Dermis blood vessel endothelial cell (primary cell): ENCODE measurements around the gene MED17. TPM values are rescaled to one million over a fixed set of nuclear protein-coding genes. Genes with fewer than 3 reads are reported as not detected.
"Not testable (repeated sequence)": the region's sequence is repeated elsewhere in the genome, so short reads cannot be mapped to it uniquely, and the experiment has no call there.

Experiments used
- DNase-seq: peaks from one replicate; pipeline ENCODE4 v3.0.0; 2010
- total RNA-seq: library from RNA; depleted of rRNA; stranded (reverse); fragments of >200 nt; gene quantifications from 2 replicates; pipeline ENCODE4 v1.2.3, GENCODE V29; 2014

Gene MED17, protein sequence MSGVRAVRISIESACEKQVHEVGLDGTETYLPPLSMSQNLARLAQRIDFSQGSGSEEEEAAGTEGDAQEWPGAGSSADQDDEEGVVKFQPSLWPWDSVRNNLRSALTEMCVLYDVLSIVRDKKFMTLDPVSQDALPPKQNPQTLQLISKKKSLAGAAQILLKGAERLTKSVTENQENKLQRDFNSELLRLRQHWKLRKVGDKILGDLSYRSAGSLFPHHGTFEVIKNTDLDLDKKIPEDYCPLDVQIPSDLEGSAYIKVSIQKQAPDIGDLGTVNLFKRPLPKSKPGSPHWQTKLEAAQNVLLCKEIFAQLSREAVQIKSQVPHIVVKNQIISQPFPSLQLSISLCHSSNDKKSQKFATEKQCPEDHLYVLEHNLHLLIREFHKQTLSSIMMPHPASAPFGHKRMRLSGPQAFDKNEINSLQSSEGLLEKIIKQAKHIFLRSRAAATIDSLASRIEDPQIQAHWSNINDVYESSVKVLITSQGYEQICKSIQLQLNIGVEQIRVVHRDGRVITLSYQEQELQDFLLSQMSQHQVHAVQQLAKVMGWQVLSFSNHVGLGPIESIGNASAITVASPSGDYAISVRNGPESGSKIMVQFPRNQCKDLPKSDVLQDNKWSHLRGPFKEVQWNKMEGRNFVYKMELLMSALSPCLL
- 36.4 and 36.8 TPM in 2 replicates for total RNA-seq

DNA sequence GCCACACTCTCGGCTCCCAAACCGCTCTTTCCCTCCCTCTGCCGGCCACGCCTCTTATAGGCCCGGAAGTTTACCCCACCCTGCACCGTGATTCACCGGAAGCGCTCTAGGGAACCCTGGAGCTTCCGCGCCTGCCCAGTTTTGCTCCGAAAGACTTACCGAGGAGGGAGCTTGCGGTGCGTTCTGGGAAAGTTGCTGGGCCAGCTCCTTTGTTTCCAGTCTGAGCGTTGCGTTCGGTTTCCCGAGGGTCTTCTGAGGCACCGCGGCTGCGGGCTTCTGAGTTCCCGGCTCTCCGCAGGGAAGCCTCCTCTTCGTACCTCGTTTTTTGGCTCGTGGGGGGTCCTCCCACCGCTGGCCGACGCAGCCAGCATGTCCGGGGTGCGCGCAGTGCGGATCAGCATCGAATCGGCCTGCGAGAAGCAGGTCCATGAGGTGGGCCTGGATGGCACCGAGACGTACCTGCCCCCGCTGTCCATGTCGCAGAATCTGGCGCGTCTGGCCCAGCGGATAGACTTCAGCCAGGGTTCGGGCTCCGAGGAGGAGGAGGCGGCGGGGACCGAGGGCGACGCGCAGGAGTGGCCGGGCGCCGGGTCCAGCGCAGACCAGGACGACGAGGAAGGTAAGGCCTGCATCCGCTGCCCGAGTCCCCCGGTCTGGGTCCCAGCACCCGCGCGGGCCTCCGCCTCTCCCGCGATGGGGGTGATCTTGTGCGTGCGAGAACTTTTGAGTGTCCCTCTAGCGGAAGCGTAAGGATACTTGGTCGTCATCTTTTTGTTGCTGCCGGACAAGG lies at the start of gene MED17:
Gene MED17 (plus strand): TSS at position 138 of the 790 bp plus-strand sequence. CDS start 232 bp downstream, at position 370.
- peak; percentile 94 for DNase-seq

DNA sequence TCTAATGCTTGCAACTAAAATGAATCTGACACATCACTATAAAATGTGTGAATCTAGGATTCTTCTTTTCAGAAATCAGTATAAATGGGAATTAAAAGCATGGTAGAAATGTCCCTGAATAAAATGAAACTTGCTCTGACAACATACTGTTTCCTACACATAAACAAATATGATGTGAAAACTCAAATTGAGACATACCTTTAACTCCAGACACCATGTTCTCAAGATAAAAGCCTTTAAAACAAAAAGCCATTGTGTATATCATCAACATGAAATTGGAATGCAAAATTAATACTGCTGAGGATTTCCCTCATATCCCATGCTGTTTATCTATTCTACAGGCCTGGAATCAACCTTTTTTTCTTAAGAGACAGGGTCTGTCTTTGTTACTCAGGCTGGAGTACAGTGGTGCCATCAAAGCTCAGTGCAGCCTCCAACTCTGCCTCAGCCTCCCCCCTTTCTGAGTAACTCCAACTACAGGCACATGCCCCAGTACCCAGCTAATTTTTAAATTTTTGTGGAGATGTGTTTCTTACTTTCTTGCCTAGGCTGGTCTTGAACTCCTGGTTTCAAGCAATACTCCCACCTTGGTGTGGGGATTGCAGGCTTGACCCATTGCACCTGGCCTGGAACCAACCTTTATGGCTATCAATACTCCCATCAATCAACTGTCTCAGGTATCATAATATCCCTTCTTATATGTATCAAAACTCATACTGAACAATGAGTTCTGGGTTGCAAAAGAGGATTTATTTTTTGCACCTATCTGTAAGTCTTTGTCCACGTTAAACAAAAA lies 49.5 kb upstream of the MED17 start:
- DNase-seq: no peak

DNA sequence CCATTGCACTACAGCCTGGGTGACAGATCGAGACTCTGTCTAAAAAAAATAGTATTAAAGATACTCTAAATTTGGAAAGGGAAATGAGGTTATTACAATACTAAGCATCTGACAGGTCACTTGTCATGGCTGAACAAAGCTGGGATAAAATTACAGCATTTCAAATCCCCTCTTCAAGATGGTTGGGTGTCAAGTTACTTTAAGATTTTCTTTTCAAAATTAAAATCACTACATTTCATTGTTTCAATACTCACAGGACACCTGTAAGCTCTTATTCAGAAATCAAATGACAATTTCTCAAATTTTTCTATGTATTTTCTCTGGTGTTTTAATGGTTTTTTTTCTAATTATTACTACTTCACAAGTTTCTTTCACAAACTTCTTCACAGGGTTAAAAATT lies 48.5 kb upstream of the MED17 start:
- no peak for DNase-seq

DNA sequence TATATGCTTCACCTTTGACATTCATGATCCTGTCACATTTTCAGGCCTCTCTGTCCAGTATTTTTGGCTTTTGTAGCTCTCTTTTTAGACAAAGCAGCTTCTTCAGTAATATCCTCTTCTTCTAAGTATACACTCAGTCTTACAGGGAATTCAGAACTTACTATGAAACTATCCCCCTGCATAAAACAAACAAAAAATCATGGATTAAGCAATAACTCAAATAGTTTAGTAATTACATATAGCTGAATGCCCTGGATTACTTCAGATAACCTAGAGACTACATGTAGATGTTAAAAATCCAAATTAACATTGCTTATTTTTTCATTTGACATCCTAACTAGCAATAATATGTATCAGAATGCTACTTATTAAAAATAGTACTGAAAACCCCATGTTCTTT lies 48.0 kb upstream of the MED17 start:
- no peak for DNase-seq

DNA sequence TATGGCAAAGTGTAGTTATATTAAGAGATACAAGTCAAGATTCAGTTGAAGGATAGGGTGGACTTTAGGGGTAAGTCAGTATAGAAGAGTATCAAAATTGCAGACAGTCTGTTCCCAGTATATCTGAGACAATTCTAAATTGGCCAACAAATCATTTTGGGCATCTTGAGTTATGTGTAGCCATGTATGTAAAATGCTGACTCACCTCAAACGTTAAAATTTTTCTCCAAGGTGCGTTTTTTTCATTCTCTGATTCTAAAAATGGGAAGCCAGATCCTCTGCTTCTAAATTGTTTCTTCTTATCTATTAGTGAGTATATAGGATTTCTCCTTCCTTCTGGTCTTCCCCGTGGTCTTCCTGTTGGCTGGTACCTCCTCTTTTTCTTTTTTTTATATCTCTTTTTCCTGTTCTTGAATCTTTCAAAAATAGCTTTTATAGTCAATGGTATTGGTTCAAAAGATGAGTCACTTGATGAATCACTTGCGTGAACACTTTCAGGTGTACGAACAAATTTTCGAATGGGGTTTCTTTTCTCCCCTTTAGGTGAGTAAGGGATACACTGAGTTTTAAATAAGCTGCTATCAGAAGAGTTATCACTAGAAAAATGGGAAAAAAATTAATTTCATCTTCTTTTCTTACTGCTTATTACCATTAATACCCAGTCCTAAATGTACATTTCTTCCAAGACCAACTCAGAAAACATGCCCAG lies 46.0 kb upstream of the MED17 start:
- peak; percentile 33 for DNase-seq

DNA sequence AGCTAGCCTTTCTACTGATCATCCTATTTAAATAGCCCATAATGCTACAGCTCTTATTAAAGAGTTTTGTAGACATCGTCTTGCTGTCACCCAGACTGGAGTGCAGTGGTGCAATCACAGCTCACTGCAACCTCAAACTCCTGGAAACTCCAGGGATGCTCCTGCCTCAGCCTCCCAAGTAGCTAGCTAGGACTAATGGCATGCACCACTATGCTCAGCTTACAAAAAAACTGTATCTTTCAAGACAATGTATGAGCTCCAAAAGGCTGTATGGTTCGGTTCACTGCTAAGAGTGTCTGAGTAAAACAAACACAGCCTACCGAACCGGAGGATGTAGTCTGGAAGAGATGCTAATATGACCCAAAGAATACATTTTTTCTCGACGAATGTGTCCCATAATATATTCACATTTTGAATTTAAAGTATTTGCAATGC lies 45.4 kb upstream of the MED17 start:
- peak; percentile 19 for DNase-seq

DNA sequence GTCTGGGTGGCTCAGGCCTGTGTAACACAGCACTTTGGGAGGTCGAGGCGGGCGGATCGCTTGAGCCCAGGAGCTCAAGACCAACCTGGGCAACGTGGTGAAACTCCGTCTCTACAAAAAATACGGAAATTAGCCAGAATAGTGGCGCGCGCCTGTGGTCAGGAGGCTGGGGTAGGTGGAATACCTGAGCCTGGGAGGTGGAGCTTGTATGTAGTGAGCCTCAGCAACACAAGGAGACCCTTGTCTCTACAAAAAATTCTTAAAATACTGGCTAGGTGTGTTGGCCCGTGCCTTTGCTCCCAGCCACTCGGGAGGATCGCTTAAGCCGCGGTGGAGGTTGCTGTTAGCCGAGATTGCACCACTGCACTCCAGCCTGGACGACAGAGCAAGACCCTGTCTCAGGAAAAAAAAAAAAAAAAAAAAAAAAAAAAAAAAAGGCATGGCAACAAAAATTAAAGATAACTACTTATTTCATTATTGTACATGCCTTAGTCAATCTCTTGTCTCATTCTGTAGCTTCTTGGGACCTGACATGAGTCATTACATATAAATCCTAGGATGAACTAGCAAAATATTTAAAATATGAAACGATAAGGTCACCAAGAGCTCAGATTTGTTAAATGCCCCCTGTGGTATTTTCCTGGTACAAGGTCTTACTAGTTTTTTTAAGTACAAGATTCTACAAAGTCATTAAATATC lies 43.9 kb upstream of the MED17 start:
- DNase-seq: peak; percentile 17

DNA sequence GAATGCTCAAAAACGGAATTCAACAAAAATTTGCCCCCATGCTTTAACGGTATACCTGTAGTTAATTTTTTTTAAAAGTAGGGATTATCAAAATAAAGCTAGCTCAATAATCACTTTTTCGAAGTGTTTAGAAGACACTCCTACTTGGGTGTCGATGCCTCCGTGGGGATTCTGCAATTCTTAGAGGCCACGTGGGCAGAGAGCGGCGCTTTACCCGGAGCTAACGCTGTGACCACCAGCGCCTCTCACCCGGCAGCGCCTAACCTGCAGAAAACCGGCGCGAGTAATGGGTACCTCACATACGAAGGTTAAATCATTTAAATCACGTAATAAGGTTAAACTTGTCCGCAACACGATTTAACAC lies 43.4 kb upstream of the MED17 start:
- peak; percentile 74 for DNase-seq

DNA sequence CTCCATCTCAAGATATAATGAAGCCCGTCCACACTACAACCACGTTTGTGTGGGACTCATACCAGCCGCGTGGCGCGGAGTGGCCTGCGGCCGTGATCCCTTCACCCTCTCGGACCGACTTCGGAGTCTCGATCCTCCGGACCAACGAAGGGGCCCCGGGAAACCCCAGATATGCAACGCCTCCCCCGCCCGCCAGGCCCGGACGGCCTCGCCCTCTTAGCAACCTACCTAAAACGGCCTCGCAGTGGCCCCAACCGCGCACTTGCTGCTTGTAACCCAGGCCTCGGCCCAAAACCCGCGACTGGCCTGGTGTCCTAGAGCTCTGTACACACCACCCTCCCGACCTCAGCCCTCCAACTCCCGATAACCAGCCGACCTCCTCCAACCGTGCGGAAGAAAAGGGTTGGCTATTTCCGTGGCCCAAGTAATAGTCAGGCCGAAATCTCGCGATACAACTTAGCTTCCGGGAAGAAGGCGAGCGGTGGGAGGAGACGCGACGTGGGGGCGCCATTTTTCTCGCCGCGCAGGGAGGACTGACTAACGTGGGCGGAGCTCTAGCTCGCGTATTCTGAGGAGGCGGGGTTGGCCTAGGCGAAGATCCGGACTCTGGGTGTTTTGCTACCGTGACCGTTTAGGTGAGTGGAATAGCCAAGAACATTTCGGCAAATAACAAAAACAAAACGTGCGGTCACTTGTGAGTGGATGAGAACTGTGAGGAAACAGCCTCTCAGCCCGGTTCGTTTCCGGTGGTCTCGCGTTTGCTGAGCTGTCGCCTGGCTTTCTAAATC lies 42.8 kb upstream of the MED17 start, which contains the start of the genes C11orf54 and TAF1D:
Gene C11orf54 (plus strand): TSS at position 579 of the 788 bp plus-strand sequence. CDS start 5,722 bp downstream, outside the sequence.
Gene TAF1D (minus strand): TSS at position 402 of the 788 bp plus-strand sequence. CDS start 2,191 bp downstream, outside the sequence.
- peak; percentile 99 for DNase-seq

DNA sequence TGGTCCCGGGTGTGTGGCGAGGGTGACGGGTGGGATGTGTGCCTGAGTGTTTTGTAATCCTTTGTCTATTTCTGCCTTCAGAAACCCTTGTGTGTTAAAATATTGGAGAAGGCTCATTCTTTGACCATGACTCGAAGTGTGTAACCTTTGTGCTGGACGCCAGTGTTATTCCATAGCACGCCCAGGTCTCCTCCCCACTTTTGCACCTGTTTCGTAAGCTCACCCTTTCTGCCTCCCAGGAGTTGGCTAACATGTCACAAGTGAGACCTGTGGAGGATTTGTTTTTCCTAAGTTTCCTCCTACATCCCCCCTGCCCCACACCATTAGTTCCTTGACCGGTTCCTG lies 42.2 kb upstream of the MED17 start:
- peak; percentile 69 for DNase-seq

DNA sequence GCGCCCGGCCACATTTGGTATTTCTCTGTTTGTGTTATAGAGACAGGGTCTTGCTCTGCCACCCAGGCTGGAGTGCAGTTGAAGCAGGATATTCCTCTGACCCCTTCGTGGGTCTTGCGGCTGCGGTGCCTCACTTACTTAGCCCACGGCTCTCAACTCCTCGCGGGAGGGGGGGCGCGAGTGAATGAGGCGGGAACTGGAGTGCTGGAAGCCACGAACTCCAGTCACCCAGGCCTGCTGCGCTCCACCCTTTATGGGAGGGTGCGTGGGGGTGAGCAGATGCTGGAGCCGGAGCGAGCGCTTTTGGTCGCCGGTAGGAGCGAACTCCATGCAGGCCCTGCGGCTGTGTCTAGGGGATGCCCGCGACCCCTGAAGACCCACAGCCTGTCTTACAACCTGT lies 40.8 kb upstream of the MED17 start:
- no peak for DNase-seq

DNA sequence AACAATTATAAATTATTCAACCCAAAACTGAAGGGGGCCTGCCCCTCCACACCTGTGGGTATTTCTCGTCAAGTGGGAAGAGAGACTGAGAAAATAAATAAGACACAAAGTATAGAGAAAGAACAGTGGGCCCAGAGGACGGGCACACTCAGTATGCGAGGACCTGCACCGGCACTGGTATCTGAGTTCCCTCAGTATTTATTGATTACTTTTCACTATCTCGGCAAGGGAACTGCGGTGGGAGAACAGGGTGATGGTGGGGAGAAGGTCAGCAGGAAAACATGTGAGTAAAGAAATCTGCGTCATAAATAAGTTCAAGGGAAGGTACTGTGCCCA lies 39.4 kb upstream of the MED17 start:
- no peak for DNase-seq

DNA sequence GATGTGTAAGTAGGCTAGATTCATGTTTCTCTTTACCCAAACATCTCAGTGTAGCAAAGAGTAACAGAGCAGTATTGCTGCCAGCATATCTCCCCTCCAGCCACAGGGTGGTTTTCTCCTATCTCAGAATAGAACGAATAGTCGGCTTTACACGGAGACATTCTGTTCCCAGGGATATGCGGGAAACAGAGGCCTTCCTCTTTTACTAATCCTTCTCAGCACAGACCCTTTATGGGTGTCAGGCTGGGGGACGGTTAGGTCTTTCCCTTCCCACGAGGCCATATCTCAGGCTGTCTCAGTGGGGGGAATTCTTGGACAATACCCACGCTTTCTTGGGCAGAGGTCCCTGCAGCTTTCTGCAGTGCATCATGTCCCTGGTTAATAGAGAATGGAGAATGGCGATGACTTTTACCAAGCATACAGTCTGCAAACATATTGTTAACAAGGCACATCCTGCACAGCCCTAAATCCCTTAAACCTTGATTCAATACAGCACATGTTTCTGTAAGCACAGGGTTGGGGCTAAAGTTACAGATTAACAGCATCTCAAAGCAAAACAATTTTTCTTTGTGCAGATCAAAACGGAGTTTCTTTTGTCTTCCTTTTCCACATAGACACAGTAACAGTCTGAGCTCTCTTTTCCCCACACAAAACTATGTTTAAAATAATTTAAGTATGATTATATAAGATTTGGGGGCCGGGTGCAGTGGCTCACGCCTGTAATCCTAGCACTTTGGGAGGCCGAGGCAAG lies 38.9 kb upstream of the MED17 start:
- not testable (repeated sequence) for DNase-seq

DNA sequence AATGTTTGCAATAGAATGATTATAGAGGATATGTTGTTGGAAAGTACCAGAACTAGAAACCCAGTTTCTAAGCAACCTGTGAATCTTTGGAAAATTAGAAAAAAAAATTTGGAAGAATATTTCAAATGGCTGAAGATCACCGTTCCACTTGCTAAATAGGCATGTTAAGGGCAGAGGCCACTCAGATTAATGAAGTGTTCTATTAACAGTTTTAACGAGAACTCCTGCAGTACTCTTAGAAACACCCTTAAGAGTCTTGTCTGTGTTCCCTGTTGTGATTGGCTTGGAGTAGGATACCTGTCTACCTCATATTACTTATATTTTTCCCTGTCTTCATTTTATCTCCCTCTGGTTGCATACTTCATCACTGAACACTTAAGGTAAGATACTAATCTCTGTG lies 38.0 kb upstream of the MED17 start:
- DNase-seq: no peak

DNA sequence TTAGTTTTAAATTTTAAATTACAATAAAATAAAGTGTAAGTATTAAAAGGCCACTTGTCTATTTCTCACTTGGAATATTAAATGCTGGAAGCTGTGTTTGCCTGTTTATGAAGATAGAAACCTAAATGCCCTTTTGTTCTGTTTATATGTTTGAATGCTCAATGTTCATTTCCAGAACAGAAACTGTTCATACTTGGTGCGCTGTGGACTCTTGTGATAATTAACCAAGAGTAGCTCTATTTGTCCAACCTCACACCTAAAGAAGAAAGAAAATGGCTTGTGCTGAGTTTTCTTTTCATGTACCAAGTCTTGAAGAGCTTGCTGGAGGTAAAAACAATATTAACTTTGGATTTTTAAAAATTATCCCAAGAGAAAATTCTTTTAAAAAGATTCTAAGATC lies 37.0 kb upstream of the MED17 start:
- DNase-seq: no peak

DNA sequence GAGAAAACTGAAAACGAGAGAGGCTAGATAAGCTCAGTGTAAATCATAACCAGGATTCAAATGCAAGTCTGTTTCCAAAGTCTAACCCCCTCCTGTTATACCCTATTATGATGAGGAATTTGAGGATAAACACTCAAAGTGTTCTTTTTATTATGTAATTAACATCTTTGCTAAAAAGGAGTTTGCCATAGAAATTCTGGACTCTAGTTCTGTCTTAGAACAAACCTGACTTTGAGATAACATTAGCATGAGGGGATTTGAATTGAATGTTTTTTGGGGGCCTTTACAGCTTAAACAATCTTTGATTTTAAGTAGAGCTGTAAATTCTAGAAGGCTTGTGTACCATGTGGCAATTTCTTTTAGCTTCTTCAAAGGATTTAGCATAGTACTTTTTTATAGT lies 33.1 kb upstream of the MED17 start:
- no peak for DNase-seq

DNA sequence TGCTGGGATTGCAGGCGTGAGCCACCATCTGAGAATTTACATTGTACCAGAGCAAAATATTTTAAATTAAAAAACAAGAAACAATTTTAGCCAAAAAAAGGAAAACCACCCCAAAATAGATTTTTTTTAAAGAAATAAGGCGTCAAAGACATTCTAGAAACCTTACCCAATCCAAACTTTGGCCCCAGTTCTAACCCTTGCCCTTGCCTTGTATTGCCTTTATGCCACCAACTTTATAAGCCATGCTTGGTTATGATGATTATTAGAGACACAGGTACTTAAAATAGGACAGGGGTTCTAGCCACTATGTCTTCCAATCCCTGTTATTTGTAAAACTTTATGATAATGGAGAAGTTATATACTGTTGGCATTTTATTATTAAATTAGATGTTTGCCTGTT lies 30.8 kb upstream of the MED17 start:
- DNase-seq: no peak

DNA sequence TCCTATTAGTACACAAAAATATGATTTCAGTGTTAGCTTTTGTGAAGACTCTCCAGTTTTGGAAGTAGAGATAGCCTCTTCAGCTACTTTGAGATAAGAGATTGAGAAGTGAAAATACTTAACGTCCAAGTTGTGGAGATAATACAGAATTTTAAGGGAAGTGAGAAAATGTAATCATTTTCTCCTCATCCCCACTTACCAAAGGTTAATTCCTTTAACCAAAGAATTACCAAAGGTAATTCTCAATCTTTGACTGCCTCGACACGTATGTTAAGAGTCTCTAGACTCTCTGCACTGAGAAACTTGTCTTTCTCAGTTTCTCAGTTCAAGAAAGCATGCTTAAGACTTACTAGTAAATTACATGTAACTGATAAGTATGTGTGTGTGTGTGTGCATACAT lies 27.3 kb upstream of the MED17 start:
- DNase-seq: no peak

DNA sequence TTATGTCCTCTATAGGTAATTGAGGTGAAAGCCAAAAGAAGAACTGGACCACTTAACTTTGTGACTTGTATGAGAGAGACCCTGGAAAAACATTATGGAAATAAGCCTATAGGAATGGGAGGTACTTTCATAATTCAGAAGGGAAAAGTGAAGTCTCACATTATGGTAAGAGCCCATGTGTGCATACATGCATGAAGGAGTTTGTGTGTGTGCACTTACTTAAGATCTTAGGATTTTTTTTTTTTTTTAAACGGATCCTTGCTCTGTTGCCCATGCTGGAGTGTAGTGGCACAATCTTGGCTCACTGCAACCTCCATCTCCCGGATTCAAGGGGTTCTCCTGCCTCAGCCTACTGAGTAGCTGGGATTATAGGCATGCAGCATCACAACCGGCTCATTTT lies 26.8 kb upstream of the MED17 start:
- DNase-seq: no peak
